Hematopoietic multipotent progenitor cell treated with erythropoietin and hydrocortisone succinate and interleukin-3 and kit ligand, for 15 days (in vitro differentiated cells): ENCODE data around the gene IGSF5.

Experiments
- DNase-seq: peaks from one replicate; pipeline ENCODE4 v3.0.0-alpha.2; 2015; ENCODE audit warnings: low spot score

Gene IGSF5

DNA sequence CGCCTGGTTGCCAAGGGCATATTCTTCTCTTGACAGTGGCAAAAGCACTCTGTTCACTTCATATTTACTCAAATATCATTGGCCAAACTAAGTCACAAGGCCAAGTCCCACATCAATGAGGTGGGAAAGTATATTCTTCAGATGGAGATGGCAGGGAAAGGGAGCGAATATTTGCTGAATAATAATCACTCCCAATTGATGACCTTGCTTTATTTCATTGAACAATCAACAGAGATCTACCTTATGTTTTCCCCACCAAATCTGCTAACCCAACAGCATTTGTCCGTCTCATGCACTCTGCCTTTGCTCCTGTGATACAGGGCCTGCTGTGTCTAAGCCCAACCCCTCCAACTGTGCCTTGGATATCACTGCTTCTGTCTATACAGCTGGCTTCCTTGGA, 77.1 kb downstream of the IGSF5 start:
- DNase-seq, result no peak

DNA sequence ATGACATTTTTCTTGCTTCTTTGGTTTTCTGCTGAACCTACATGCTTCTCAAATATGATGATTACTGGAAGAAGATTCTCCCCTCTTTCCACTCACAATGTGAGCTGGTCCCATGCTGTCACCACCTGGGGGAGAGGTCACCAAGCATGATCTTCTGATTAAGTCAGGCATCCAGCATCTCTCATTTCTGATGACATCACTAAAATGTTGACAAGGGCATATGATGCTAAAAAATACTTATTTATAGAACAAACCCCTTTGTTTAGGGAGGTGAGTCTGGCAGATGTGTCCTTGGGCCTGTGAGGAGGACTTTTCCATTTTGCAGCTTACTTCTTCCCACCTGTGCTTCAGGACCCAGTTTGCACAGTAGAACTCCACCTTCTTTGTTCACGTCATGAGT, 80.3 kb downstream of the IGSF5 start:
- DNase-seq, result no peak

DNA sequence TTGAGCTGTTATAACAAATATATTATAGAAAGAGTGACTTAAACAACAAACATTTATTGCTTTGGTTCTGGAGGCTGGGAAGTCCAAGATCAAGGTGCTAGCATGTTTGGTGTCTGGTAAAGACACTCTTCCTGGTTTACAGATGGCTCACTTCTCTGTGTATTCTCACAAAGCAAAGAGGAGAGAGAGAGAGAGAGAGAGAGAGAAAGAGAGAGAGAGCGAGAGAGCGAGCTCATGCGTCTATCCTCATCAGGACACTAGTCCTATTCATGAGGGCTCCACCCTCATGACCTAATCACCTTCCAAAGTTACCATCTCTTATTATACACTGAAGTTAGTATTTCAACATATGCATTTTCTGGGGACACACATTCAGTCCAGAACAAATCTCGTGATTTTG, 89.6 kb downstream of the IGSF5 start:
- no peak for DNase-seq

DNA sequence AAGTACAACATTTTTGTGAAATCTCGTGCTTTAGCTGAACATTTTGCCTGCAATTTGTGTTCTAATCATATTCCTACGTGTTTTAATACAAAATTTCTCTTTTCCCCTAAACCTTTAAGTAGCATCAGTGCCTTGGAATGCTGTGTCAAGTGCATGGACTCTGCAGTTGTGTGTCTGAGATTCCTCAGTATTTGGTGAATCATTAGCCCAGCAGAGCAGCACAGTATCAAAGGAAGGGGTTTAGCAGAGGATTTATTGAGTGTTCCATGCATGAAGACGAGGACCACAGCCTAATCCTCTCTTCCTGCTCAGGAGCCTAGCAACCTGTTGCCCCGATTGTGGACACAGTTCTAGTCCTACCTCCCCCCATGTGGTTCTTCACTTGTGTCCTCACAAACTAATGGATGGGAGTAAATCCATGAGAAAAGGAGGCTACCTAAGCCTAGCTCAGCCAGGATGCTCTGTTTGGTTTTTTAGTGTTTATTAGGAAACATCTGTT, 92.9 kb downstream of the IGSF5 start:
- no peak for DNase-seq

DNA sequence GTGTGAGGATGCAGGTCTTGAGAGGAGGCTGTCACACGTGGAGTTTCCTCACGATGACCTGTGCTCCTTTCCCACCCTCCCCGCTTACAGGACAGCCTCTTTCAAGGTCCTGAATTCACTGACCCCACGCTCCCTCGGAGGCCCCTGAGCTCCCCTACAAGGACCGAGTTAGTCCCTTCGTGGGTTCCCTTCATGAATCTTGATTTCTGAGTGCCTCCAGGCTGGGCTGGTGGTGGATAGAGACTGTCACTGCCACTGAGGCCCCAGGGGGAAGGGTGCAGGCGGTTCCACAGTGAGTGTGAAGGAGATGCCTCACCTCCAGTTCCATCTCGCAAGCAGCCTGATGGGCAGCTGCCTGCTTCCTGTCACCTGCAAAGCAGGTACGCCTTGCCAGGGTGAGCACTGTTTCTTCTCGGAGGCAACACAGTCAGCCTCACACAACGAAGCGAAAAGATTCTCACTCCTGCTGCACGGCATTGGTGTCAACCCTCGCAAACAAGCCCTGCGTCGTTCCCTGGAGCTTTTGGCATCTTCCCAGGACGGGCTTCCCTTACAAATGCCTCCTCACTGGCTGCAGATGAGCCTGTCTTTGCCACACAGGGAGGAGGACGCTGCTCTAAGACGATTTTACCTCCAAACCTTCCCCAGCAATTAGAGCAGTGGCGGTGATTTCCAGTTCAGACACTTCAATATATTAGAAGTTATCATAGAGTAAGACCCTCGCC, 95.6 kb downstream of the IGSF5 start:
- DNase-seq, result no peak

DNA sequence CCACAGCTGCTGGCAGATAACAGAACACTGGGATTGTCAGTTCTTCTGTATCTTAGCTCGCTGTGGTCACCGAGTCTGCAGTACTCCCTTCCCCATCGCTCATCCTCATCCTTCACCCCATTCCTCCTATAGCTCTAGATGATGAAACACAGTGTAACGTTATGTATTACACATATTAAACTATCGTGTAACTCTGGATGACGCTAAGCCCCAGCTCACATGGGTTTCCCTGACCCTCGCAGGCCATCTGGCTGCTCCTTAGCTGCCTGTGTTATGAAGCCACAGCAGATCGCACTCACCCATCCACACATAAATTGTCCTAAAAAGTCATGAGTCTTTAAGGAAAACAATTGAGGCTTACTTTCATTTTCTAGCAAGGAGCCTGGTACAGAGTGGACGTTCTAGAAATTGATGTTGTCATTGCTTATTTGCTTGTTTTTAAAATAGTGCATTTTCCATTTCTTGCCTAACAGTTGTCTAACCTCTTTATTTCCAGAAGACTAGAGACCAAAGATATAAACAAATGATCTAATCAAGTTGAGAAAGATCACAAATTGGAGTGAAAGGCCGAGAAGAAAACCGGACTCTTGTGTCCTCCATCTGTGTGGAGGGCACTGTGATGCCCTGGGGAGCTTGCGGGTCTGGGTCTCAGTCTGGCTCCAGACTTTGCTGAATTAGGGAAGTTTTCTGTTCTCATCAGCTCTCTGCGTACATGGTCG, 97.9 kb downstream of the IGSF5 start:
- DNase-seq, result no peak

DNA sequence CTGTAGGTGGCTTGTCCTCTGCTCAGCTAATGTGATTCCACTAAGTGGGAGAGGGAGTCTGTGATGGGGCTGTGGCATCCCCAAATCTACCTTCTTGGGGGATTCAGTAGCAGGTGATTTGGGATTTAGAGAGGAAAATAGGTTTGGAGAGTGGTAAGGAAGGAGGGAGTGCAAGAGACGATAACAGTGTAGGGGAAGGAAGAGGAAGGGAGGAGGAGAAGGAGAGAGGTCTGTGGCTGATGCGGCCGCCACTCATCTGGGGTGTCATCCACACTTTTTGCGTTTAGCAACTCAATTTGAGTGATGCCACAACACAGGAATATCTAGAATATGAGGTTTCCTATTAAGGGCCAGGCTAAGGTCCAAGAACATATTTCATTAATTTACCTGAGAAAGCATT, 98.5 kb downstream of the IGSF5 start:
- DNase-seq, result no peak

DNA sequence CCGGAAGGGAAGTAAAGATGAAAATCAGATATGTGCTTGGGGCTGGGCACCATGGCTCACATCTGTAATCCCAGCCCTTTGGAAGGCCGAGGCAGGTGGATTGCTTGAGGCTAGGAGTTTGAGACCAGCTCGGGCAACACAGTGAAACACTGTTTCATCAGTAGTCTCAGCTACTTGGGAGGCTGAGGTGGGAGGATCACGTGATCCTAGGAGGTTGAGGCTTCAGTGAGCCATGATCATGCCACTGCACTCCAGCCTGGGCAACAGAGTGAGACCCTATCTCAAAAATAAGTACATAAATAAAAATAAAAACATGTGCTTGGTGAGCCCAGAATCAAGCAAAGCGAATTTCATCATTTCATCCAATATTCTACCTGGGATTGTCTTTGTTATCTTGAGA, 98.9 kb downstream of the IGSF5 start:
- no peak for DNase-seq

DNA sequence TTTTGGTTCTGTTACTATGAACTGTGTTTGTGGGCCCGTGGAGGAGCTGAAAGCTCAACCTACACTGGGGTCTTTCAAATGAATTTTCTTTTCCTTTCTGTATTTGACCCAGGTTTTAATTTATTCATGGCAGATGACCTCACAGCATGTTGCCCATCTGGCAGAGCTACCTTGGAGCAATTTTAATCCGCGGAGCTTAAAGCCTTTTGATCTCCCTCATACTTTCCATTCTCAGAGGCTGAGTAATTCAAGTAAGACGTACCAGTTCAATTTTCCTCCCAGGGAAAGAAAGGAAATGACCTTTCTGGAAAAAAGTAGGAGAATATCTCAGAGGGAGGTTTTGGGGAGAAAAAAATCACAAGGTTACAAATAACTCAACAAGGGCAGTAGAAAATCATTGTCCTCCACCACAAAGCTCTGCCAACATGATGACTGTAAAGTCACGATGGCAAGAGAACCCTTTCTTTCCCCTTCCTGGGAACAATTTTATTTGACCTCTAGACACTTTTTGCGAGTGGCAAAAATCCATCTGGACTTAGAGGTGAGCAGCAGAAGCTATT, 100.7 kb downstream of the IGSF5 start:
- no peak for DNase-seq

DNA sequence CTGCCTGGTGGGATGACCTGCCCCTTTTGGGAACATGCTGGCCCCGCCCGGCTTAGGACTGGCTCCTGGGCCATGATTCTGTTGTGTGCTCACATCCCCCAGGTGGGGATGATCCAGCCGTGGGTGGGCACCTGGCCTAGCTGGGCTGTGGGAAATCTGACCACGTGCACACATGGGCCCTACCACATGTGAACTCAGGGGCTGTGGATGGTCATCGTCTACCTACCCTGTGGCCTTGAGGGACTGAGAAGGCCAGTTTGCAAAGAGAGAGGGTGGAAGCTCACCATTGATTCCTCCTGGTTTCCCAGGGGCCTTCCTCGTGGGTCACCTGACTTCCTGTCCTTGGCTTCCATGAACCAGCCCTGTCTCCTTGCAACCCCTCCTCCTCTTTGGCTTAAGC, 102.9 kb downstream of the IGSF5 start:
- no peak for DNase-seq

DNA sequence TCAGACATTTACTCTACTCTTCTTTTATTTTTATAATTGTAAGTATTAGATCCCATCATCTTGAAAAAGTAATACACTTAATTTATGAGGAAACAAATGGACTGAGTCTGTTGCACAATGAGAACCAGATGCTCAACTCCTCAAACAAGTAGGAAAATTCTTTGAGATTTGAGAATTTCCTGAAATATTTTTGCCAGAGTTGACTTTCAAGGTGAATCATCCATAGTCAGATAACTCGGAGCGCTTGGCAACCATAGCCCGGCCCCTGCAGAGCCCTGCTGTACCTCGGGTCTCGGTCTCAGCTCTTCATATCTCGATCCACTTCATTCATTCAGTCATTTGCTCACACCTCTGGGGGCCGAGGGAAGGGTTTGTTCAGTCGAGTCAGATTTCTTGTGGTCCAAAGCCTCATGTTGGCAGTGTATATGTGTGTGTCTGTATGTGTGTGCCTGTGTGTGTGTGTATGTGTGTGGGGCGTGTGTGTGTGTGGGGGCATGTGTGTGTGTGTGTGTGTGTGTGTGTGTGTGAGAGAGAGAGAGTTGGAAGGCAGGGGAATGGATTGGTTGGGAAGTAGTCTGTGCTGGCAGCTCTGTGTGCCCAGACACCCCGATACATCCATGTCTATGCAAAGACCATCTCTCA, 104.2 kb downstream of the IGSF5 start:
- no peak for DNase-seq

DNA sequence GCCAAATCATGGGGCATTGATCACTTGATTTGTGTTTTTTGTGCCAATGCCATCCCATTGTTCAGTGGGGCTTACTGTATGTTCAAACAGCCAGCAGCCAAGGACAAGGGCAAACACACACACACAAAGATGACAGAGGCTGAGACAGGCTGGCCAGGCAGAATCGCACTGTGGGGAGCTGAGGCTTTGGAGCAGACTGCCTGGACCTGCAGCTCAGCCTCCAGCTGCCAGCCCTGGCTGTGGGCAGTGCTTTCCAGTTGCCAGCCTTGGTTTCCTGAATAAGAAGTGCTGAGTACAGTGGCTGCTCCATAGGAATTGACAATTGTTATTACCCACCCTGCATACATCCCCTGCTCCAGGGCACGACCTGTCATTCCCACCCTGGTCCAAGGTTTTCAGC, 105.3 kb downstream of the IGSF5 start:
- no peak for DNase-seq

DNA sequence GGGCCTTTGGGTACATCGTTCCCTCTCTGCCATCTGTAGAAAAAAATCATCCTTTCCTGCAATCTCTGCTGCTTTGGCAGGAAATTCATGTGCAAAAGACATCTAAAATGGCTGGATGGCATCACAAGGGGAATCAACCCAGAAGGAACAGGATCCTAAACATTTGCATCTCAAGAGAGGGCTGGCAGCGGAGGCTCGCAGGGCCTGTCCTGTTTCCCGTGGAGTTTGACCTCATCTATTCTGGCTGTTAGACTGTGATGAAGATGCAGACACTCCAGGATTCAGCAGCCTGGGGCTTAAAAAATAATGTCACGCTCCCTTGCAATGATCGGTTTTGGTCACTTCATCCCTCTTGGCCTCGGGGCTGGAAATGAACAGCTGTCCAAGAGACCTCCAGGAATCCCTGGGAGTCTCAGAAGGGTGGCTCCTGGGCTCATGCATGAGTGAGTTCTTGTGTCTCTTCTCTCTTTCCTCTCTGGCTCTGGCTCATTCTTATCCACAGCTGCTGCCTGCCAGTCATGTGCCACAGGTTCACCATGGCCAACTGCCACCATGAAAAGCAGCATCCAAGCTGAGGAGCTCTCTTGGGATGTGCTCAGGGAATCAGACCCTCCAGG, 106.1 kb downstream of the IGSF5 start:
- no peak for DNase-seq
